Subcutaneous adipose tissue (tissue), 4 donors: ENCODE results near the gene TRIP4. TPM values are rescaled to one million over a fixed set of nuclear protein-coding genes. Genes with fewer than 3 reads are reported as not detected.

Experiments used
- total RNA-seq, 4 donors: library from RNA; depleted of rRNA; stranded (reverse); fragments of >200 nt; gene quantifications; one replicate each; pipeline ENCODE4 v1.1.0, GENCODE V29; 2016
- TF ChIP-seq, protein P1 (sequence below): fragments of 450-650 bp; IDR thresholded peaks from one replicate; pipeline ENCODE4 v1.5.1; 2016; ENCODE audit warnings: low read depth, mild to moderate bottlenecking, control low read depth, antibody characterized with exemption, moderate library complexity

TRIP4 gene
- total RNA-seq, 4 donors from 2014 or later = 15.7 to 23.2 (median 18.2) TPM

- TF ChIP-seq, protein P1, sequence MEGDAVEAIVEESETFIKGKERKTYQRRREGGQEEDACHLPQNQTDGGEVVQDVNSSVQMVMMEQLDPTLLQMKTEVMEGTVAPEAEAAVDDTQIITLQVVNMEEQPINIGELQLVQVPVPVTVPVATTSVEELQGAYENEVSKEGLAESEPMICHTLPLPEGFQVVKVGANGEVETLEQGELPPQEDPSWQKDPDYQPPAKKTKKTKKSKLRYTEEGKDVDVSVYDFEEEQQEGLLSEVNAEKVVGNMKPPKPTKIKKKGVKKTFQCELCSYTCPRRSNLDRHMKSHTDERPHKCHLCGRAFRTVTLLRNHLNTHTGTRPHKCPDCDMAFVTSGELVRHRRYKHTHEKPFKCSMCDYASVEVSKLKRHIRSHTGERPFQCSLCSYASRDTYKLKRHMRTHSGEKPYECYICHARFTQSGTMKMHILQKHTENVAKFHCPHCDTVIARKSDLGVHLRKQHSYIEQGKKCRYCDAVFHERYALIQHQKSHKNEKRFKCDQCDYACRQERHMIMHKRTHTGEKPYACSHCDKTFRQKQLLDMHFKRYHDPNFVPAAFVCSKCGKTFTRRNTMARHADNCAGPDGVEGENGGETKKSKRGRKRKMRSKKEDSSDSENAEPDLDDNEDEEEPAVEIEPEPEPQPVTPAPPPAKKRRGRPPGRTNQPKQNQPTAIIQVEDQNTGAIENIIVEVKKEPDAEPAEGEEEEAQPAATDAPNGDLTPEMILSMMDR = no peak
These were observed 69.0 kb downstream of the TRIP4 start for GRCh38 chr15:64456634-64457108.

- TF ChIP-seq, protein P1 = no peak
These were observed 71.6 kb downstream of the TRIP4 start for GRCh38 chr15:64459066-64459781.

- TF ChIP-seq, protein P1 = no peak
These were observed 72.6 kb downstream of the TRIP4 start, which contains the start of gene ZNF609 for GRCh38 chr15:64460206-64460723. Gene ZNF609, plus strand, starts transcription at chr15:64460578. Its CDS starts 38,842 bp downstream, at chr15:64499420.

- TF ChIP-seq, protein P1 = no peak
These were observed 73.4 kb downstream of the TRIP4 start for GRCh38 chr15:64460724-64461720.

DNA sequence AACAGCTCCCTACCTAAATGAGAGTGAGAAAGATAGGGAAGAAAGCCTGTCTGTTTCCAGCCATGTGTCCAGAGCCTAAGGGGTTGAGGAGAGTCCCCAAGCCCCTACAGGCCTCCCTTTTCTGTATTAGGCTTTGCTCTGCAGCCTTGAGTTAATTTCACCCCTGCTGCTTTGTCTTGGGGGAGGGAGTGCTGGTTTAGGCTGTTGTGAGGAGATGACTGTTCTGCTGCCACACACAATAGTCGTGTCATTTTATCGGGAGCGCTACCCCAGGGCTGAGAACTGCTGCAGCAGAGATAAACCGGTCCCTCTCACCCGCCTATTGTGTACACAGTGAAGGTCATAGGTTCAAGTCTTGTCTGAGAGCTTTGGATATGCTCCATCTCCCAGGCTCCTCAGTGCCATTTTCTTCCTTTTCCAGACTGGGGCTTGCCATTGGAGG lies 74.1 kb downstream of the TRIP4 start:
- TF ChIP-seq, protein P1 = no peak

DNA sequence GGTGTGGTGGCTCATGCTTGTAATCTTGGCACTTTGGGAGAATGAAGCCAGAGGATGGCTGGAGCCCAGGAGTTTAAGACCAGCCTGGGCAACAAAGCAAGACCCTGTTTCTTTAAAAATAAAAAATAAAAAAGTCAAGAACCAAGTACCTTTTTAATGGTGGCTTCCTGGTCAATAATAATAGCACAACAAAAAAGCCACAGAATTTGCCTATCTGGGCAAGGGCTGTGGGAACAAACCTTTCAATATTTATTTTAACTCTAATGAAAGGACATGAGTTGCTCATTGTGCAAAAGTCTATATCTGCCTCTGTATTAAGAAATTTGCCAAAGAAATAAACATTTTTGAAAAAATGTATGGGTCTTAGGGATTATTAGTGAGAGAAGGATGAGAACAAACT lies 74.9 kb downstream of the TRIP4 start:
- TF ChIP-seq, protein P1 = no peak
